ENCODE data around the gene PLCE1.

Gene PLCE1

GRCh38 chr10:93973748-93974445 lies 19.8 kb upstream of the PLCE1 start:
- TF ChIP-seq POLR2A (IDR thresholded peaks at IDR 0.05; ENCODE audit: low read depth, low read length): no peak
- DNase-seq (ENCODE audit: insufficient read length, low spot score) (no peak), FAIRE-seq (no peak)

- peak; percentile 23 for FAIRE-seq
- no peak for DNase-seq (ENCODE audit: insufficient read length, low spot score)
- no peak for TF ChIP-seq POLR2A (IDR thresholded peaks at IDR 0.05; ENCODE audit: low read depth, low read length)
These were observed 16.3 kb upstream of the PLCE1 start for GRCh38 chr10:93977442-93977841.

- FAIRE-seq: peak; percentile 70
- DNase-seq (ENCODE audit: insufficient read length, low spot score): no peak
- no peak for TF ChIP-seq POLR2A (IDR thresholded peaks at IDR 0.05; ENCODE audit: low read depth, low read length)
These were observed 13.2 kb upstream of the PLCE1 start for GRCh38 chr10:93980486-93980885.

GRCh38 chr10:93991114-93991513 lies 2.6 kb upstream of the PLCE1 start:
- no peak for DNase-seq (ENCODE audit: insufficient read length, low spot score)
- no peak for TF ChIP-seq POLR2A (IDR thresholded peaks at IDR 0.05; ENCODE audit: low read depth, low read length)
- peak; percentile 15 for FAIRE-seq

GRCh38 chr10:93991596-93992284 lies 2.0 kb upstream of the PLCE1 start:
- FAIRE-seq (peak; percentile 98), DNase-seq (ENCODE audit: insufficient read length, low spot score) (peak; percentile 93)
- TF ChIP-seq POLR2A (IDR thresholded peaks at IDR 0.05; ENCODE audit: low read depth, low read length): no peak

GRCh38 chr10:93992400-93993030 lies 1.2 kb upstream of the PLCE1 start:
- DNase-seq (ENCODE audit: insufficient read length, low spot score) (no peak), FAIRE-seq (no peak)
- no peak for TF ChIP-seq POLR2A (IDR thresholded peaks at IDR 0.05; ENCODE audit: low read depth, low read length)

GRCh38 chr10:93993414-93993781 lies 333 bp upstream of the PLCE1 start:
- no peak for FAIRE-seq
- DNase-seq (ENCODE audit: insufficient read length, low spot score): no peak
- no peak for TF ChIP-seq POLR2A (IDR thresholded peaks at IDR 0.05; ENCODE audit: low read depth, low read length)

GRCh38 chr10:93994438-93994801 lies 689 bp downstream of the PLCE1 start:
- FAIRE-seq: no peak
- no peak for DNase-seq (ENCODE audit: insufficient read length, low spot score)
- no peak for TF ChIP-seq POLR2A (IDR thresholded peaks at IDR 0.05; ENCODE audit: low read depth, low read length)

- no peak for FAIRE-seq
- DNase-seq (ENCODE audit: insufficient read length, low spot score): no peak
- no peak for TF ChIP-seq POLR2A (IDR thresholded peaks at IDR 0.05; ENCODE audit: low read depth, low read length)
These were observed 1.5 kb downstream of the PLCE1 start for GRCh38 chr10:93995182-93995581.

GRCh38 chr10:93995598-93996271 lies 2.0 kb downstream of the PLCE1 start:
- peak; percentile 73 for DNase-seq (ENCODE audit: insufficient read length, low spot score)
- FAIRE-seq: peak; percentile 48
- TF ChIP-seq POLR2A (IDR thresholded peaks at IDR 0.05; ENCODE audit: low read depth, low read length): no peak

GRCh38 chr10:93996551-93996950 lies 2.8 kb downstream of the PLCE1 start:
- no peak for FAIRE-seq
- no peak for DNase-seq (ENCODE audit: insufficient read length, low spot score)
- no peak for TF ChIP-seq POLR2A (IDR thresholded peaks at IDR 0.05; ENCODE audit: low read depth, low read length)

- TF ChIP-seq POLR2A (IDR thresholded peaks at IDR 0.05; ENCODE audit: low read depth, low read length): no peak
- no peak for DNase-seq (ENCODE audit: insufficient read length, low spot score)
- no peak for FAIRE-seq
These were observed 3.8 kb downstream of the PLCE1 start for GRCh38 chr10:93997546-93997945.

- TF ChIP-seq POLR2A (IDR thresholded peaks at IDR 0.05; ENCODE audit: low read depth, low read length): no peak
- DNase-seq (ENCODE audit: insufficient read length, low spot score) (no peak), FAIRE-seq (no peak)
These were observed 5.7 kb downstream of the PLCE1 start for GRCh38 chr10:93999401-93999851.

All from H54 (cell line).